ENCODE data around the gene KLKB1.
"Not testable (repeated sequence)": the region's sequence is repeated elsewhere in the genome, so short reads cannot be mapped to it uniquely, and the experiment has no call there.

Gene KLKB1

DNA sequence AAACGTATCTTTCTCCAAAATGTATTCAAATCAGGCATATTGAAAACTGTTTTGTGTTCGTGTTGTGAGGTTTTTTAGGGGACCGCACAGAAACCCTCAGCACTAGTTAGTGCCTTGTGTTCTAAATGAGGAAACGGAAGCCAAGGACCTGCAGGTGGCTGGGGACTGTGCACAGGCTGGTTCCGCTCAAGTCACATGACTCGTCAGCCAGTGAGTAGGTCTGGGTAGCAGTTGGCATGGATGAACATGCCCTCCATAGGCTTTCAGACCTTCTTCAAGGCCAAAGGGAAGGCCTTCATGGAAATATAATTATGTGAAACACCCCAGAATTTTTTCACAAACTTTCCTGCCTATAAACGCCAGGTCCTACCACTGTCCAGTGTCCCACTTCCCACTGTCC, 37.4 kb downstream of the KLKB1 start:
- Histone ChIP-seq H3K36me3 (ENCODE audit: control insufficient read depth in 4 of 4, insufficient read depth in 4 of 4, low read length in 3 of 4) (no peaks in the 10 kb centered on the region), H3K4me3 (ENCODE audit: control insufficient read depth in 1 of 7, extremely low read depth in 1 of 7, insufficient read depth in 4 of 7, low read depth in 2 of 7, low read length in 6 of 7) (no peak overlapping the region), H3K4me1 (ENCODE audit: control extremely low read depth in 1 of 4, control insufficient read depth in 4 of 4, insufficient read depth in 4 of 4, low read length in 3 of 4) (no peaks in the 10 kb centered on the region), H3K27ac (ENCODE audit: insufficient read depth in 1 of 2, low read depth in 1 of 2, low read length in 2 of 2, poor library complexity in 1 of 2, severe bottlenecking in 2 of 2) (no peak overlapping the region), H3K27me3 (replicated peaks in 2 of 5; ENCODE audit: control insufficient read depth in 4 of 5, insufficient read depth in 5 of 5, low read length in 4 of 5) (peaks cover 0 to 28% (median 9%) of the 10 kb centered on the region in 5 experiments), H3K9me3 (ENCODE audit: control extremely low read depth in 1 of 5, control insufficient read depth in 4 of 5, insufficient read depth in 2 of 5, low read depth in 1 of 5, low read length in 4 of 5) (no peaks in the 10 kb centered on the region)
- ChIA-PET CTCF (no interaction called here), POLR2A (no interaction called here)
- 97% methylated on average over 3 of the region's 7 CpGs for WGBS (ENCODE audit: insufficient coverage)
- no peak for DNase-seq

DNA sequence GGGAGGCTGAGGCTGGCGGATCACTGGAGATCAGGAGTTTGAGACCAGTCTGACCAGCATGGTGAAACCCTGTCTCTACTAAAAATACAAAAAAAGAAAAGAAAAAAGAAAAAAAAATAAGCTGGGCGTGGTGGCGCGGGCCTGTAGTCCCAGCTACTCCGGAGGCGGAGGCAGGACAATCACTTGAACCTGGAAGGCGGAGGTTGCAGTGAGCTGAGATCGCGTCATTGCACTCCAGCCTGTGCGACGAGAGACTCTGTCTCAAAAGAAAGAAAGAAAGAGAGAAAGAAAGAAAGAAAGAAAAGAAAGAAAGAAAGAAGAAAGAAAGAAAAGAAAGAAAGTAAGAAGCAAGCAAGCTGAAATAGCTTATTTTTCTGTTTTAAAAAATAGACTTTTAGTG, 37.9 kb downstream of the KLKB1 start:
- H3K4me1 ChIP-seq (ENCODE audit: control extremely low read depth in 1 of 4, control insufficient read depth in 4 of 4, insufficient read depth in 4 of 4, low read length in 3 of 4); H3K36me3 ChIP-seq (ENCODE audit: control insufficient read depth in 4 of 4, insufficient read depth in 4 of 4, low read length in 3 of 4); H3K9me3 ChIP-seq (ENCODE audit: control extremely low read depth in 1 of 5, control insufficient read depth in 4 of 5, insufficient read depth in 2 of 5, low read depth in 1 of 5, low read length in 4 of 5); H3K4me3 ChIP-seq (ENCODE audit: control insufficient read depth in 1 of 7, extremely low read depth in 1 of 7, insufficient read depth in 4 of 7, low read depth in 2 of 7, low read length in 6 of 7); CTCF ChIA-PET; DNase-seq; POLR2A ChIA-PET; H3K27ac ChIP-seq (ENCODE audit: insufficient read depth in 1 of 2, low read depth in 1 of 2, low read length in 2 of 2, poor library complexity in 1 of 2, severe bottlenecking in 2 of 2): not testable (repeated sequence)
- WGBS (ENCODE audit: insufficient coverage) = 95% methylated on average over 10 of the region's 11 CpGs
- peaks cover 0 to 28% (median 9%) of the 10 kb centered on the region in 5 experiments for H3K27me3 ChIP-seq (replicated peaks in 2 of 5; ENCODE audit: control insufficient read depth in 4 of 5, insufficient read depth in 5 of 5, low read length in 4 of 5)

GRCh38 chr4:186265683-186266652, 38.7 kb downstream of the KLKB1 start, which contains the start of gene F11:
Gene F11 (plus strand): TSS chr4:186266189. CDS start chr4:186267137, 948 bp downstream.
- Histone ChIP-seq H3K27ac (ENCODE audit: insufficient read depth in 1 of 2, low read depth in 1 of 2, low read length in 2 of 2, poor library complexity in 1 of 2, severe bottlenecking in 2 of 2) (no peak within 1 kb of the TSS), H3K27me3 (replicated peaks in 2 of 5; ENCODE audit: control insufficient read depth in 4 of 5, insufficient read depth in 5 of 5, low read length in 4 of 5) (peaks cover 0 to 30% (median 9%) of the 10 kb centered on the region in 5 experiments), H3K4me3 (ENCODE audit: control insufficient read depth in 1 of 7, extremely low read depth in 1 of 7, insufficient read depth in 4 of 7, low read depth in 2 of 7, low read length in 6 of 7) (no peak within 1 kb of the TSS), H3K9me3 (ENCODE audit: control extremely low read depth in 1 of 5, control insufficient read depth in 4 of 5, insufficient read depth in 2 of 5, low read depth in 1 of 5, low read length in 4 of 5) (no peaks in the 10 kb centered on the region), H3K36me3 (ENCODE audit: control insufficient read depth in 4 of 4, insufficient read depth in 4 of 4, low read length in 3 of 4) (no peaks in the 10 kb centered on the region), H3K4me1 (ENCODE audit: control extremely low read depth in 1 of 4, control insufficient read depth in 4 of 4, insufficient read depth in 4 of 4, low read length in 3 of 4) (no peaks in the 10 kb centered on the region)
- ChIA-PET CTCF (no interaction called here), POLR2A (no interaction called here)
- 71% methylated on average over 3 of the region's 10 CpGs for WGBS (ENCODE audit: insufficient coverage)
- DNase-seq = no peak

DNA sequence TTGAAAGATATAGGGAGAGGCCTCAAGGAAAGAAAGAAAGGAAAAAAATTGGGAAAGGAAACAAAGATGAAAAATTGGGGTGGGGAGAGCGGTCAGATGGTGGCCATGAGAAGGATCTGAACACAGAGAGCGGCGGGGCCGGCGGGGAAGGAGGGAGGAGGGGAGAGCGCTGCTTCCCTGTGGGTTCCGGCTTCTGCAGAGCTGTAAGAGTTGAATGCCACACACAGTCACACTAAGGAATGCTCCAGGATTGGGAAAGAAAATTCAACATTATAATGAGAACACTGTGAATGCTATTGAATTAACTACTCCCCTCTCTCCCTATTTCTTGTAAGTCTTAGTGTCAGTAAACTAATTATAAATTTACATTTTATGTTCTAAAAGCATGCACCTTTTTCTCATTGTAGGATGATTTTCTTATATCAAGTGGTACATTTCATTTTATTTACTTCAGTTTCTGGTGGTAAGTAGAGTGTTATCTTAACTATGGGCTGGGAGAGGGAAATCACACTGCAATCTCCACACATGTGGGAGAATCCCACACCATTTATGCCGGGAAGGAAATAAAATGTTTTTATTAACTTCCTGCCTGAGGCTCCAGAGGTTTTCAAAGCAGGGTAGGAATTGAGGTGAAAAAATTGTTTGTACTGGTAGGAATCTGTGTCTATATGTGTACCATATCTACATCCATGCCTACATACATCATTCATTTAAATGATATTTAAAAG, 39.6 kb downstream of the KLKB1 start:
- no peak overlapping the region for H3K27ac ChIP-seq (ENCODE audit: insufficient read depth in 1 of 2, low read depth in 1 of 2, low read length in 2 of 2, poor library complexity in 1 of 2, severe bottlenecking in 2 of 2)
- POLR2A ChIA-PET = no interaction called here
- CTCF ChIA-PET = no interaction called here
- DNase-seq = no peak
- H3K4me3 ChIP-seq (ENCODE audit: control insufficient read depth in 1 of 7, extremely low read depth in 1 of 7, insufficient read depth in 4 of 7, low read depth in 2 of 7, low read length in 6 of 7) = no peak overlapping the region
- H3K27me3 ChIP-seq (replicated peaks in 2 of 5; ENCODE audit: control insufficient read depth in 4 of 5, insufficient read depth in 5 of 5, low read length in 4 of 5) = peaks cover 0 to 35% (median 9%) of the 10 kb centered on the region in 5 experiments
- no peaks in the 10 kb centered on the region for H3K36me3 ChIP-seq (ENCODE audit: control insufficient read depth in 4 of 4, insufficient read depth in 4 of 4, low read length in 3 of 4)
- no peaks in the 10 kb centered on the region for H3K4me1 ChIP-seq (ENCODE audit: control extremely low read depth in 1 of 4, control insufficient read depth in 4 of 4, insufficient read depth in 4 of 4, low read length in 3 of 4)
- no peaks in the 10 kb centered on the region for H3K9me3 ChIP-seq (ENCODE audit: control extremely low read depth in 1 of 5, control insufficient read depth in 4 of 5, insufficient read depth in 2 of 5, low read depth in 1 of 5, low read length in 4 of 5)
- 22% methylated on average over 5 of the region's 8 CpGs for WGBS (ENCODE audit: insufficient coverage)

DNA sequence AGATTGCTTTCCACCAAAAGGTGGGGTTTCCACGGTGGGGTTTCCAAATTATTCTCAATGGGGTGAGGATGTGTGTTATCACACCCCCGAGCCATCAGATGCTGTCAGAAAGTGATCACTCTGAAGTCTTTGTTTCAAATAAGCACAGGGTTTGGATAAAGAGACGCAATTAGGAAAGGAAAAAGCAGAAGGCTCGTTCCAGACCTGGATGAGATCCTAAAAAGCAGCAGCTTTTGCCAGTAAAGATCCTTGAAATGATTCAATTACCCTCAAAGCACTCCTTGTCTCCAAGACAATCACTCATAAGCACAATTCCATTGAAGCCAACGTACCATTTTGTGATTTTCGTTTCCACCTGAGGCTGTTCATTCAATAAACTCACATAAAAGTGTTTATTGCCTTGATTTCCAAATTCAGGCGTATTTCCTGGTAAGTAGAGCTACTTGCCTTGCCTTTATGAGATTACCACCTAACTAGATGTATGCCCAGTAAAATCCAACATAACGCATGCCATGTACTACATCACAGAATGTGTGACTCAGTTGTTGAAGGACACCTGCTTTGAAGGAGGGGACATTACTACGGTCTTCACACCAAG, 43.9 kb downstream of the KLKB1 start:
- H3K4me1 ChIP-seq (ENCODE audit: control extremely low read depth in 1 of 4, control insufficient read depth in 4 of 4, insufficient read depth in 4 of 4, low read length in 3 of 4) = no peaks in the 10 kb centered on the region
- CTCF ChIA-PET = no interaction called here
- no peak overlapping the region for H3K4me3 ChIP-seq (ENCODE audit: control insufficient read depth in 1 of 7, extremely low read depth in 1 of 7, insufficient read depth in 4 of 7, low read depth in 2 of 7, low read length in 6 of 7)
- 93% methylated on average over 7 of the region's 9 CpGs for WGBS (ENCODE audit: insufficient coverage)
- POLR2A ChIA-PET = no interaction called here
- H3K27me3 ChIP-seq (replicated peaks in 2 of 5; ENCODE audit: control insufficient read depth in 4 of 5, insufficient read depth in 5 of 5, low read length in 4 of 5) = peaks cover 2 to 27% (median 6%) of the 10 kb centered on the region in 5 experiments
- H3K27ac ChIP-seq (ENCODE audit: insufficient read depth in 1 of 2, low read depth in 1 of 2, low read length in 2 of 2, poor library complexity in 1 of 2, severe bottlenecking in 2 of 2) = no peak overlapping the region
- DNase-seq = no peak
- no peaks in the 10 kb centered on the region for H3K36me3 ChIP-seq (ENCODE audit: control insufficient read depth in 4 of 4, insufficient read depth in 4 of 4, low read length in 3 of 4)
- no peaks in the 10 kb centered on the region for H3K9me3 ChIP-seq (ENCODE audit: control extremely low read depth in 1 of 5, control insufficient read depth in 4 of 5, insufficient read depth in 2 of 5, low read depth in 1 of 5, low read length in 4 of 5)

- H3K4me1 ChIP-seq (ENCODE audit: control extremely low read depth in 1 of 4, control insufficient read depth in 4 of 4, insufficient read depth in 4 of 4, low read length in 3 of 4) = no peaks in the 10 kb centered on the region
- H3K9me3 ChIP-seq (ENCODE audit: control extremely low read depth in 1 of 5, control insufficient read depth in 4 of 5, insufficient read depth in 2 of 5, low read depth in 1 of 5, low read length in 4 of 5) = no peaks in the 10 kb centered on the region
- POLR2A ChIA-PET = no interaction called here
- no peak for DNase-seq
- peaks cover 0 to 13% (median 2%) of the 10 kb centered on the region in 5 experiments for H3K27me3 ChIP-seq (replicated peaks in 2 of 5; ENCODE audit: control insufficient read depth in 4 of 5, insufficient read depth in 5 of 5, low read length in 4 of 5)
- CTCF ChIA-PET = no interaction called here
- H3K36me3 ChIP-seq (ENCODE audit: control insufficient read depth in 4 of 4, insufficient read depth in 4 of 4, low read length in 3 of 4) = no peaks in the 10 kb centered on the region
- 93% methylated on average over 2 of the region's 4 CpGs for WGBS (ENCODE audit: insufficient coverage)
- no peak overlapping the region for H3K27ac ChIP-seq (ENCODE audit: insufficient read depth in 1 of 2, low read depth in 1 of 2, low read length in 2 of 2, poor library complexity in 1 of 2, severe bottlenecking in 2 of 2)
- no peak overlapping the region for H3K4me3 ChIP-seq (ENCODE audit: control insufficient read depth in 1 of 7, extremely low read depth in 1 of 7, insufficient read depth in 4 of 7, low read depth in 2 of 7, low read length in 6 of 7)
Measured at GRCh38 chr4:186272699-186273391, 45.5 kb downstream of the KLKB1 start.
